ENCODE results near the gene PGA4. TPM values are rescaled to one million over a fixed set of nuclear protein-coding genes. Genes with fewer than 3 reads are reported as not detected.

Gene PGA4
- total RNA-seq, 1 donor from 2014 or later, result not detected

DNA sequence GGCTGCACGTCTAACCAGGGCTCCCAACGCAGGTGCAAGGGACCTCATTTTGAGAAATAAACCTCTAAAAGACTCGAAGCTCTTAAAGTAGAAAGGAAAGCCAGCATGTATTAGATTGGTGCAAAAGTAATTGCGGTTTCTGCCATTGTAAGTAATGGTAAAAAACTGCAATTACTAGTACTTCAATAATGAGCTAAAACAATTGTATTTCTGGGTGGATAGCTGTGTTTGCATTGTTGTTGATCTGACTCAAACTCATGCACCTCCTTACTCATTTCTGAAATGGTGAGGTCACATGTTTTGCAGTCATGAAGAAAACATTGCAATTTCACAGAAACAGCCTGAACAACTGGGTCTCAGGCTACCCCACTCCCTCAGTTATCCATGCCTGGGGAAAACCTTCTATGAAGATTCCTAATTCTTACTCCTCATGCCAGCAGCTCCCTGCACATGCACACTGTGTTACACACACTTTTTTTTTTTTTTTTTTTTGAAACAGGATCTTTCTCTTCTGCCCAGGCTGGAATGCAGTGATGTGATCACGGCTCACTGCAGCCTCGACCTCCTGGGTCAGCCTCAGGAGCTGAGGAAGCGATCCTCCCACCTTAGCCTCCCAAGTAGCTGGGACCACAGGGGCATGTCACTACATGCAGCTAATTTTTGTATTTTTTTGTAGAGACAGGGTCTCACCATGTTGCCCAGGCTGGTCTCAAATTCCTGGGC, 48.4 kb downstream of the PGA4 start:
- TF ChIP-seq, protein P1, sequence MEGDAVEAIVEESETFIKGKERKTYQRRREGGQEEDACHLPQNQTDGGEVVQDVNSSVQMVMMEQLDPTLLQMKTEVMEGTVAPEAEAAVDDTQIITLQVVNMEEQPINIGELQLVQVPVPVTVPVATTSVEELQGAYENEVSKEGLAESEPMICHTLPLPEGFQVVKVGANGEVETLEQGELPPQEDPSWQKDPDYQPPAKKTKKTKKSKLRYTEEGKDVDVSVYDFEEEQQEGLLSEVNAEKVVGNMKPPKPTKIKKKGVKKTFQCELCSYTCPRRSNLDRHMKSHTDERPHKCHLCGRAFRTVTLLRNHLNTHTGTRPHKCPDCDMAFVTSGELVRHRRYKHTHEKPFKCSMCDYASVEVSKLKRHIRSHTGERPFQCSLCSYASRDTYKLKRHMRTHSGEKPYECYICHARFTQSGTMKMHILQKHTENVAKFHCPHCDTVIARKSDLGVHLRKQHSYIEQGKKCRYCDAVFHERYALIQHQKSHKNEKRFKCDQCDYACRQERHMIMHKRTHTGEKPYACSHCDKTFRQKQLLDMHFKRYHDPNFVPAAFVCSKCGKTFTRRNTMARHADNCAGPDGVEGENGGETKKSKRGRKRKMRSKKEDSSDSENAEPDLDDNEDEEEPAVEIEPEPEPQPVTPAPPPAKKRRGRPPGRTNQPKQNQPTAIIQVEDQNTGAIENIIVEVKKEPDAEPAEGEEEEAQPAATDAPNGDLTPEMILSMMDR (IDR thresholded peaks at IDR 0.05; ENCODE audit: insufficient read depth, low read length, severe bottlenecking), result no peak
- peak; percentile 64 for DNase-seq (ENCODE audit: low read depth)

DNA sequence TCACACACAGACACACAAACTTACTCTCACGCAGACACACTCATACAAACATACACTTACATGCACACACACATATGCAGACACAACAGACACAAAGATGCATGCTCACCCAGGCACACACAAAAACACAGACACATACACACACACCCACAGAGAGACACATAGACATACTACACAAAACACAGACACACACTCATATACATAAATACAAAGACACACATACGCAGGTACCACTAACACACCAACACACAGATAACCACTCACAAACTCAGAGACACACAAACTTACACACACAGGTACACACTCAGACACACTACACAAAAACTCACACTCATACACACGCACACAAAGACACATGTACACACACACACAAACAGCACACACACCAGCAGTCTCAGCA, 50.6 kb downstream of the PGA4 start:
- FAIRE-seq (no peak), DNase-seq (ENCODE audit: low read depth) (no peak)
- TF ChIP-seq, protein P1 (IDR thresholded peaks at IDR 0.05; ENCODE audit: insufficient read depth, low read length, severe bottlenecking), result no peak
- no peak overlapping the region for H3K4me3 ChIP-seq (ENCODE audit: low read depth, low read length)
- H3K36me3 ChIP-seq (ENCODE audit: control insufficient read depth, insufficient read depth, low read length), result no peaks in the 10 kb centered on the region
- H3K27me3 ChIP-seq (ENCODE audit: control insufficient read depth, insufficient read depth, low read length), result no peaks in the 10 kb centered on the region

More for the DNA sequence above, 48.4 kb downstream of the PGA4 start:
- Histone ChIP-seq H3K4me3 (ENCODE audit: low read depth, low read length) (no peak overlapping the region), H3K27me3 (ENCODE audit: control insufficient read depth, insufficient read depth, low read length) (no peaks in the 10 kb centered on the region), H3K36me3 (ENCODE audit: control insufficient read depth, insufficient read depth, low read length) (no peaks in the 10 kb centered on the region)
- no peak for FAIRE-seq

GRCh38 chr11:61273178-61274078, 51.3 kb downstream of the PGA4 start:
- Histone ChIP-seq H3K4me3 (ENCODE audit: low read depth, low read length) (no peak overlapping the region), H3K36me3 (ENCODE audit: control insufficient read depth, insufficient read depth, low read length) (no peaks in the 10 kb centered on the region), H3K27me3 (ENCODE audit: control insufficient read depth, insufficient read depth, low read length) (no peaks in the 10 kb centered on the region)
- FAIRE-seq (no peak), DNase-seq (ENCODE audit: low read depth) (no peak)
- TF ChIP-seq, protein P1 (IDR thresholded peaks at IDR 0.05; ENCODE audit: insufficient read depth, low read length, severe bottlenecking), result no peak

GRCh38 chr11:61274084-61274483, 51.9 kb downstream of the PGA4 start:
- TF ChIP-seq, protein P1 (IDR thresholded peaks at IDR 0.05; ENCODE audit: insufficient read depth, low read length, severe bottlenecking), result no peak
- no peak for DNase-seq (ENCODE audit: low read depth)
- FAIRE-seq, result no peak
- H3K27me3 ChIP-seq (ENCODE audit: control insufficient read depth, insufficient read depth, low read length), result no peaks in the 10 kb centered on the region
- no peak overlapping the region for H3K4me3 ChIP-seq (ENCODE audit: low read depth, low read length)
- H3K36me3 ChIP-seq (ENCODE audit: control insufficient read depth, insufficient read depth, low read length), result no peaks in the 10 kb centered on the region

DNA sequence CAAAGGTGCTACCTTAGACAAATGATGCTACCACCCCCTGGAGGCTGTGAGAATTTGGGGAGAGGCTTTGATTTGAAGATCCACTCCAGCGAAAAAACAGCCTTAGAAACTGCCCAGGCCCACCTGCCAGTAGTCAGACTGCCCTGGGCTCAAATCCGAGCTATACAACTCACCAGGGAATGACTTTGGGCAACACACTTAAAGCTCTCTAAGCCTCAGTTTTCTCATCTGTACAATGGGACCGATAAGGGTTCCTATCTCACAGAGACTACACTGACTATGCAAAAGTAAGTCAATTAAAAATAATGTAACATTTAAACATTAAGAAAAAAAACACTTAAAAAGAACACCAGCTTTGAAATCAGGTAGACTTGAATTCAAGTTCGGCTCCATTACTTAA, 53.0 kb downstream of the PGA4 start:
- Histone ChIP-seq H3K27me3 (ENCODE audit: control insufficient read depth, insufficient read depth, low read length) (no peaks in the 10 kb centered on the region), H3K4me3 (ENCODE audit: low read depth, low read length) (no peak overlapping the region), H3K36me3 (ENCODE audit: control insufficient read depth, insufficient read depth, low read length) (no peaks in the 10 kb centered on the region)
- TF ChIP-seq, protein P1 (IDR thresholded peaks at IDR 0.05; ENCODE audit: insufficient read depth, low read length, severe bottlenecking), result no peak
- DNase-seq (ENCODE audit: low read depth), result no peak
- FAIRE-seq, result no peak

All from bronchial epithelial cell (primary cell).